Loucy (cell line): ENCODE results near the gene KRTAP5-8.

ENCODE experiments used
- CTCF ChIP-seq: fragments of 200-600 bp; sonication (generic); conservative IDR thresholded peaks from 2 replicates; pipeline ENCODE4 v1.5.1; 2014; ENCODE audit warnings: mild to moderate bottlenecking, antibody characterized with exemption, low read length
- EZH2phosphoT487 ChIP-seq: fragments of 200-600 bp; IDR thresholded peaks from 2 replicates; pipeline ENCODE4 v1.6.1; 2018; ENCODE audit warnings: antibody characterized with exemption, mild to moderate bottlenecking, moderate library complexity, borderline replicate concordance

GRCh38 chr11:71557257-71557656 is 19.4 kb downstream of the KRTAP5-8 start:
- TF ChIP-seq CTCF (no peak), EZH2phosphoT487 (no peak)
